VCaP (cell line): ENCODE measurements around the gene RNASET2.

Source experiments
- H3K27ac ChIP-seq: fragments of 450-650 bp; 2 replicates; pipeline ENCODE4 v1.5.1; 2017
- TF ChIP-seq, protein P1 (sequence below): fragments of 450-650 bp; conservative IDR thresholded peaks from 2 replicates; pipeline ENCODE4 v1.5.1; 2017; ENCODE audit warnings: mild to moderate bottlenecking, moderate library complexity

Gene RNASET2

DNA sequence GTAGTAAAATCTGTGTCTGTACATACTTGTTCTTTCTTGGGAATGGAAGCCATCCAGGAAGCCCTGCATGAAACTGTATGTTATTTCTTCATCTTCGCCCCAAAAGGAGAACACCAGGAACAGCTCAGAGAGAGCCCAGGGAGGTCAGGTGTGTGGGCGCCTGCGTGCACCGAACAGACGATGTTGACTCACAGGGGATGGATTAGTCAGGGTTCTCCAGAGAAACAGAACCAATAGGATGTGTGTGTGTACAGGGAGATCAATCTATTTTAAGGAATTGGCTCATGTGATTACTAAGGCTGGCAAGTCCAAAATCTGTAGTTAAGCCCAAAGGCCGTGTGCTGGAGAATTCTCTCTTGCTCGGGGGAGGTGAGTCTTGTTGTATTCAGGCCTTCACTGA lies 45.7 kb downstream of the RNASET2 start:
- TF ChIP-seq, protein P1, sequence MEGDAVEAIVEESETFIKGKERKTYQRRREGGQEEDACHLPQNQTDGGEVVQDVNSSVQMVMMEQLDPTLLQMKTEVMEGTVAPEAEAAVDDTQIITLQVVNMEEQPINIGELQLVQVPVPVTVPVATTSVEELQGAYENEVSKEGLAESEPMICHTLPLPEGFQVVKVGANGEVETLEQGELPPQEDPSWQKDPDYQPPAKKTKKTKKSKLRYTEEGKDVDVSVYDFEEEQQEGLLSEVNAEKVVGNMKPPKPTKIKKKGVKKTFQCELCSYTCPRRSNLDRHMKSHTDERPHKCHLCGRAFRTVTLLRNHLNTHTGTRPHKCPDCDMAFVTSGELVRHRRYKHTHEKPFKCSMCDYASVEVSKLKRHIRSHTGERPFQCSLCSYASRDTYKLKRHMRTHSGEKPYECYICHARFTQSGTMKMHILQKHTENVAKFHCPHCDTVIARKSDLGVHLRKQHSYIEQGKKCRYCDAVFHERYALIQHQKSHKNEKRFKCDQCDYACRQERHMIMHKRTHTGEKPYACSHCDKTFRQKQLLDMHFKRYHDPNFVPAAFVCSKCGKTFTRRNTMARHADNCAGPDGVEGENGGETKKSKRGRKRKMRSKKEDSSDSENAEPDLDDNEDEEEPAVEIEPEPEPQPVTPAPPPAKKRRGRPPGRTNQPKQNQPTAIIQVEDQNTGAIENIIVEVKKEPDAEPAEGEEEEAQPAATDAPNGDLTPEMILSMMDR, result no peak

DNA sequence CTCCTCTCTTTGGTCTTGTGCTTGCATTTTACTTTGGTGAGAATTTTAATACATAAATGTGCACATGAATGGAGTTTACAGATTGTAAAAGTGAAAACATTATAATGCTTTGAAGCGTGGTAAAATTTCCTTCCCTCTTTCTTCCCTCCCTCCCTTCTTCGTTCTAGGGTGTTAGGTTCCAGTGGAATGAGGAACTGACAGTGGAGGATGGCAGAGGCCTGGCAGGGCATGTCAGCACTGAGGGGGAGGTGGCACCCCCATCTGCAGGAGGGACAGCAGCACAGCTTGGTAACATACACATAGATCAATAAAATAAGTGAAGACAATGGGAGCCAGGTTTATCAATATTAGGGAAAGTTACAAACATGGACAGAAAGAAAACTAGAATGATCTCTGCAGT lies 47.5 kb downstream of the RNASET2 start:
- no peak overlapping the region for H3K27ac ChIP-seq
- TF ChIP-seq, protein P1, result no peak

More for the DNA sequence above, 45.7 kb downstream of the RNASET2 start:
- H3K27ac ChIP-seq, result no peak overlapping the region

DNA sequence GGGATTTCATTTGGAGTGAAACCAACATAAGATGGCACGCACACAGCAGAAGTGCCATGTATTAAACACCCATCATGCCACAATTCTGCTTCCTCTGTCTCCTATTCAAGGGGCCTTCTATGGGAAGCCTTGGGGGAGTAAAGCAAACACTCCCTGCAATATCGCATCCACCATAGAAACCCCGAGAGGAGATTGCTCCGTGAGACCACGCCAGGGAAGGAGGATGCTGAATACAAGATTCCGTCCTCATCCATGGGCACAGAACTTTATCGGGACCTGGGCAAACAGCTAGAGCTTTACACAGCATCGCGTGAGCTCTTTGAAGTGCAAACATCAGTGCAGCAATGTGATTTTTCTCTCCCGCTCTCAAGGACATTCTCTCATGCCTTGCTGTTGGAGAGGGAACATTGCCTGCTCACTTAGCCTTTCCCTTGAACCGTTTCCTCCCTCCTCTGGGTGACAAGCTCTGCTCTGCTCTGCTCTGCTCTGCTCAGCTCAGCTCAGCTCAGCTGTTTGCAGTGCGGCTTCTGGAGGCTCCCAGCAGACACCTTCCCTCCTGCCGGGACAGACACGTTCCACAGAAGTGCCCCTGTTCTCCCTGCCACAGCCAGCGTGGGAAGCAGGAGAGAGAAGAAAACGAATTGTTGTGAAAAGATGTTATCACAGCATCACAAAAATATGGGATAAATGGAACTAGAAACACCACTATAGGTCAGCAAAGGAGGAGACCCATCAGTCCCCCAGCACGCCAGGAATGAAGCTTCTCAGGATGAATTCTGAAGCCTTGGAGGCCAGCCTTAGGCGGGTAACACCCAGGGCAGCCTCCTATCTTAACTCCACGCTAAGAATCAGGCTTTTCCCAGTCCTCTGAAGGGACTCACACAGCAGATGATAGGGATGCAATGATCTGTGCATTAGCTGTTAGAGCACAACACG lies 48.2 kb downstream of the RNASET2 start:
- no peak overlapping the region for H3K27ac ChIP-seq
- TF ChIP-seq, protein P1, result no peak

DNA sequence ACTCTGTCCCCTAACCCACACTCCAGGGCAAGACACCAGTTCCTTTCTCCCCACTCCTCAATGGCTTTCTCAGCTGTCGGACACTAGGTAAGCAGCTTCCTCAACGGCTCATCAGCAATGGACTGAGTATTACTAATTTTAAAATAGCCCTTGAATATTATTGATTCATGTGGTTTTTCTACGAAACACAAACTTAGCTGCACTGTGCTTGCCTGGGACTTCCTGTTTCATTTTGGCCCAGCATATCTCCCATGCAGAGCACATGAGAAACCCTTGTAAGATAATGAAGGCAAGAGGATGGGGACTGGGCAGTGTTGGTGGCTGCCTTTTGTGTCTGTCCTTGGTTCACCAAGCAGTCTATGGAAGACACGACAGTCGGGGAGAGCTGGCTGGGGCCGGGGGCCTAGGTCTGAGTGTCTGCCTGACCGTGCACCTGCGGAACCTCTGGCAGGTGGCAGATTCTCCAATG lies 48.9 kb downstream of the RNASET2 start:
- TF ChIP-seq, protein P1, result no peak
- H3K27ac ChIP-seq, result no peak overlapping the region

DNA sequence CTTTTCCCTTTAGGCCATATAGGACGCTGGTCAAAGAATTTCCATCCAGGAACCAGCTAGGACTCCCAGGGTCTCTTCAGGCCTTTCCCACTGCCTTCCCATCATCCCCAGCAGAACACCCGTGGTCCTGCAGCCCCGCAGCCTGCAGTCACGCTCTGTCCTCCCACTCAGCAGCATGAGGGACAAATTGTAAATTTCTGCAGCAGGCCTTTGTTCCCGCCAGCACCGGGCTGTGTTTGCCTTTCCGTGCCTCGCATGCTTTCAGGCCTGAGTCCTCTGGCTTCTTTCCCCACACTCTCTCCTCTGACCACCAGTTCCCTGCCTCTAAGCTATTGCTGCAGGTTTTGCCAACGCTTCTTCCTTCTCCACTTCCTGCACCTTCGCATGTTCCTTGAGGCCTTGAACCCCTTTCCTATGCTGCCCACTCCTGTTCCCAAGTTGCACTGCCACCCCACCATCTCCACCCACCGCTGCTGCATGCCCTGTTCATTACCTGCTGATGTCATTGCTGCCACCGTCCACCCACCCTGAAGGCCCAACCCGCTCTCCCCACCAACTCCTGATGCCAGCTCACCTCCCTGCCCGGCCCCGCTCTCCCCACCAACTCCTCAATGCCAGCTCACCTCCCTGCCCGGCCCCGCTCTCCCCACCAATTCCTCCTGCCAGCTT lies 49.8 kb downstream of the RNASET2 start:
- H3K27ac ChIP-seq, result no peak overlapping the region
- TF ChIP-seq, protein P1, result no peak

DNA sequence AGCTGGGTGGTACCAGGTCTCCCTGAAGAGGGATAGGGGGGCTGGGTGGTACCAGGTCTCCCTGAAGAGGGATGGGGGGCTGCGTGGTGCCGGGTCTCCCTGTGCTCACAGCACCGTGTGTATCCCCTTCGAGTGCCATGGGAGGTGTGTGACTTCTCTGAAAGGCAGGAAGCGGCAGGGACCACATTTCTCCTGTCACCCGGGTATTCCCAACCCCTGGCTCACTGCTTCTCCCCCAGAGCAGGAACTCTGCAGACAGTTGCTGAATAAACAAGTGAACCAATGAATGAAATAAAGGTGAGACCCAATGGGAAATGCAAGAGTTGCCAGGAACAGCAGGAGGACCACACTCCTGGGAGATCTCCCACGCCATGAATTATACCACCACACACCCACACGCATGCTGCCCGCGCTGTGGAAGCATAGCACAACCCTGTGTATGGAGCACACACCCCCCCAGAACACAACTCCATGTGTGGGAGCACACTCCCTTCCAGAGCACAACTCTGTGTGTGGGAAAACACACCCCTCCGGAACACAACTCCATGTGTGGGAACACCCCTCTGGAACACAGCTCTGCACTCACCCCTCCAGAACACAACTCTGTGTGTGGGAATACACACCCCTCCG lies 50.7 kb downstream of the RNASET2 start:
- no peak overlapping the region for H3K27ac ChIP-seq
- TF ChIP-seq, protein P1, result no peak

DNA sequence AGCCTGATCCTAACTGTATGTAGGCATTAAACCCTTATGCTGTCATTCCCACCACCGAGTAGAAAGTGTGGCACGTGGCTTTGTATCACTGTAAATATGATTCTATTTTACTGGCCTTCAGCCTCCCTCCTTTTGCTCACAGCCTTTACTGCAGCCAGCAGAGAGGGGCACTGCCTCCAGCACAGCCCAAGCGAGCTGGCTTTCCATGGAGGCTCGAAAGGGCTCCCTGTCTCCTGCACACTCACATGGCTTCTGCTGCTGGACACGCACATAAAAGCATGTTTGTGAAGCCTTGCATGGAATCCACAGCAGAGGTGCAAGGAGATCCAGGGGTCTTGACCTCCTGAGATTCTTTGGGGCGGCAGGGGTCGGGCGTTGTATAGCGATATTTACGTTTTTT lies 51.3 kb downstream of the RNASET2 start:
- TF ChIP-seq, protein P1, result no peak
- no peak overlapping the region for H3K27ac ChIP-seq
